NOMO-1 treated with dmso at 0.1 percent for 144 hours (cell line): ENCODE measurements around the gene PIP5K1B.

ENCODE experiments used
- DNase-seq: peaks from one replicate; lab custom pipeline; 2025; ENCODE audit not compliant: unreplicated experiment; lab: John Stamatoyannopoulos, UW

Gene PIP5K1B

DNA sequence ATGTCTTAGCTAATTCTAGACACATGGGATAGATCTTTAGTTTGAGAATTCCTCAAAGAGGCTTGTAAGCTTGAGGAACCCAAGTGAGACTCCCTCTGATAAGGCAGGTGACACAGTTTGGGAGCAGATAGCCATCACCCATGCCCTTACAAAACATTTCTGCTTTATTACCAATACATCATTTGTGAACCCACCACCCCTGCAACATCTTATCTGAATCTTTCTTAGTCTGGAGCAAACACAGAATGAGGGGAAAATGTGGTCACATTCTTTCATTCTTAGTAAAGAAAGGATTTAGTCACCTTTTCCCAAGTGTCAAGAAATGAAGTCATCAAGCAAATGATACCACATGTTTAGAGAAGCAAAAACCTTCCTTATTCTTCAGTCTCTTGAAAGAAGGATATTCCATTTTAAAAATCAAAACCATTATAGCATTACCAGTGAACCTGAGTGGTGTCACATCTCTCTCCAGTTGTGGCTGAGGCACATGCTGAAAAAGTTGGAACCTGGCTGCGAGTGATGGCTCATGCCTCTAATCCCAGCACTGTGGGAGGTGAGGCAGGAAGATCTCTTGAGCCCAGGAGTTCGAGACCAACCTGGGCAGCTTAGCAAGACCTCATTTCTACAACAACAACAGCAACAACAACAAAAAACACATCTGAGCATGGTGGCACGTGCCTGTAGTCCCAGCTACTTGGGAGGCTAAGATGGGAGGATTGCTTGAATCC, 243.0 kb downstream of the PIP5K1B start:
- DNase-seq = no peak

DNA sequence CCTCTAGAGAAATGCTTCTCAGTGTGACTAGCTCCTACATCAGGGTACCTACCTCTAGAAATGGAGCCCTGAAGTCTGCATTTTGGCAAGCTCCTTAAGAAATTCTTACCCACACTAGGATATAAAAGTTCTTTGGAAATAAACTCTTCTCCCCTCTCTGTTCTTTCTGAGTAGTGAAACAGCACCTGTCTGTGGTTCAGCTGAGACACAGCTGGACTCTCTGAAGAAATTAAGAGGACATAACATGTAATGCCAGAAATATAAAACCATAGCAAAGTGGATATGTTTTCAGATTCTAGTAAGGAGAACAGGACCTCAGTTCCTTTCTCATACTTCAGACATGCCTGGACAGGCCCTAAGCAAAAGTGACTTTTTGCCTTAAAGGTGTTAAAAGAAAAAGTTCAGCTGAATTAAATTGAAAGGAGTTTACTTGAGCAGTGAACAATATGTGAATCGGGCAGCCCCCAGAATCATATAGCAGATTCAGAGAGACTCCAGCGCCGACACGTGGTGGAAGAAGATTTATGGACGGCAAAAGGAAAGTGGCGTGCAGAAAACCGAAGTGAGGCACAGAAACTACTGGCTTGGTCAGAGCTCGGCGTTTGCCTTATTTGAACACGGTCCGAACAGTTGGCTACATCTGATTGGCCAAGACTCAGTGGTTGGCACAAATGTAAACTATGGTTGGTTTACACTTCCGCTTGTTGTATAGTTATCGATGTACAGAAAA, 244.4 kb downstream of the PIP5K1B start:
- no peak for DNase-seq

DNA sequence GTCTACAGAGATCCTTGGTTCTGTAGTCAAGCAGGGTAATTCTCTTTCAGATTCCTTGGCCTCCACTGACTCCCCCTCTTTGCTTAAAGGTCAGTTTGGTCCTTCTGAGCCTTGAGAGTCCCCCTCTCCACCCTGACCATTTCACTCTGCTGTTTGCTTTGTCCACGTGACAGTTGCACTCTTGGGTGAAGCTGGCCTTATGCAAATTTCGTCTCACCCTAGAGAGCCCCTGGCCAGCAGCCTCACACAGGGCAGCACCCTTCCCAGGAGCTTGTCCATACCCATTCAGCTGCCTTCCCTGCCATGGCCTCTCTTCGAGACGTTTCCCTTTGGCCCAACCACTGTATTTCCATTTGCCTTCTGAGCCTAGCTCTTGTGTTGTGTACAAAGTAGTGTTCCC, 245.1 kb downstream of the PIP5K1B start:
- DNase-seq = no peak

DNA sequence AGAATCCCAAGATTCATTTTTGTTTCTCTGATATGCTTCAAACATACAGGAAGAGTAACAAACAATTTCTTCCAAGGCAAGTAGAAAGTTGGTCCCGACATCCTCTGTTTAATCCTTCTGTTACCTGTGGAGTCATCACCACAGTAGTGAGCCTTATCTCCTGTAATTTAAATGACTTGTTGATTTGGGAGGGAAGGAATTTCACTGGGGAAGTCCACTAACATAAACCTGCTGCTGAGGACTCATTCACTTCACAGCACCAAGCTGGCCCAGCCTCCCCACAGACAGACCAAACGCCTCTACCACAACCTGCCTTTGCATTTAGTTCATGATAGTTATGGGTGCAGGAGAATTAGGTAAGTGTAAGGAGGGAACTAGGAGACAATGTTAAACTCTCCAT, 245.6 kb downstream of the PIP5K1B start:
- DNase-seq = no peak

DNA sequence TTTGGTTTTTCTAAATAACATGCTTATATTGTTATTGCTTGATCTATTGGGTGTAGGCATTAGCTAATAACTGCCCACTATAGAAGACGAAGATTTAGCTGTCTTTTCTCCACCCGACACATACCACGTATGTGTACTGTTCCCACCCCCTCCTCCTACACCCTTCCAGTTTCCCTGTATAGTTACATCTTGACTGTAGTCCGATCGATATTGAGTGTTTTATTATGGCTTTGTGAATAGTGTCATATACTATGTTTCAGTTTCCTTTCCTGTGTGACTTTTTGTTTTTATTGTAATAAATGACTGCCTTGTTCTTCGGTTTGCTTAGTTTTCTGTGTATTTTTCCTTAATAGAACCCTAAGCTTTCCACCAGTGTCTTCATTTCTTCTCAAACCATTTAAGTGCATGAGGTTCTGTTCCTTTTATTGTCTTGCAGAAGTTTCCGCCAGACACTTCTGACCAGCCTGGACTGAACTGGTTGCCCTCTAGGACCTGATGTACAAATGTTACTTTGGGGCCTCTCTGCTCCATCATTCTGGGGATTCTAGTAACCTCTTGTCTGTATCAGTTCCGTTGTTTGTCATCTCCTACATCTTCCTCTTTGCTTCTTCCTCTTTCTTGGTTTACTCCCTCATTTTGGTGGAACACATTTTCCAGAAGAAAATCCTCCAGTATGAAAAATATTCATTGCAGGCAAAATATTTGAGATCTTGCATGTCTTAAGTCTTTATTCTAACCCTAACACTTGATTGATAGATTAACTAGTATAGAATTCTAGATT, 247.0 kb downstream of the PIP5K1B start:
- DNase-seq = peak; percentile 15

DNA sequence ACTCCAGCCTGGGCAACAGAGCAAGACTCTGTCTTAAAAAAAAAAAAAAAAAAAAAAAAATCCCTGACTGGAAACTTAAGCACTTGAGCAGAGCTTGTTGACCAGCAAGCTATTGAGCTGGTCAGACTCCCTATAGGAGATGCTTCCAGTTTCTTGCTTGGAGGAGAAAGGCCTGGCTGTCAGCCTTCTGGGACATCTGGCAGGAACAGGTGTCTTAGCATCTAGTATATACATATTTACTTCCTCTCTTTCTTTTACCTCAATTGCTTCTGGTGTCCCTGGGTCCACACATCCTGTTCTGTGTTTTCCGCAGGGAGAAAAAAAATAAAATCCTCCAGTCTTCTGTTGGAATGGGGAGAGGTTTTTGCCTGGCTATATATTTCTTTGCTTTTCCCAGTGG, 248.7 kb downstream of the PIP5K1B start:
- no peak for DNase-seq

DNA sequence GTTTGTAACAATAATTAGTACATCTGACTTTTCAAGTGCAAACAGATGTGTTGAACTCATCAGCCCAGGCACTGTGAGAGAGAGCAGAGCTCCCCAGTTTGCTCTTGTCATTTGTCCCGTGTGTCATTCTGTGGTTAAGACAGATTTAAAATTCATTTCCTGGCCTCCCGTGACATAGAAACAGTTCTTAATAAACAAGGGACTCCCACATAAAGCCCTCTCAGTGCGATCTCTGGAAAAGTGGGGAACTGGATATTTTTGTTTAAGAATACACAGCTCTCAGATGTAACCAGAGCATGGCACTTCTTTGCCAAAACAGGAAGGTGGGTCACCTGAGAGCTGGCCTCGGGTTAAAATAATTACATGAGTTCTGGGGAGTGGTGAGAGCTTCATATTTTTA, 250.3 kb downstream of the PIP5K1B start:
- no peak for DNase-seq

DNA sequence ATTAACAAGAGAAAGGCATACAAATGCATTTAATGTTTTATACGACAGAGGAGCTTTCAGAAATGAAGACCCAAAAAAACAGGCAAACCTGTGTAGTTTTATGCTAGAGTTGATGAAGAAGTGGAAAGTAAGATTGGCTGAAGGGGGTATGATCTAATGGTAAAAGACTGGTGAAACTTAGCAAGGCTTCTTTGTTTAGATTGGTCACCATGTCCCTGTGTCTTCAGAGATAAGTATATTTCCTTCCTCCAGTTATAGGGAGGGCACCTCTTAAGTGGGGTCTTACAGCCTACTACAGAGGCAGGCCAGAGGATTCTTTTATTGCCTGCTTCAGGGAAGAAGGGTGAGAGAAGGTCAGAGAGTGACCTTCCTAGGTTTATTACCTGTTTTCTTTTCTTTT, 252.4 kb downstream of the PIP5K1B start:
- no peak for DNase-seq

DNA sequence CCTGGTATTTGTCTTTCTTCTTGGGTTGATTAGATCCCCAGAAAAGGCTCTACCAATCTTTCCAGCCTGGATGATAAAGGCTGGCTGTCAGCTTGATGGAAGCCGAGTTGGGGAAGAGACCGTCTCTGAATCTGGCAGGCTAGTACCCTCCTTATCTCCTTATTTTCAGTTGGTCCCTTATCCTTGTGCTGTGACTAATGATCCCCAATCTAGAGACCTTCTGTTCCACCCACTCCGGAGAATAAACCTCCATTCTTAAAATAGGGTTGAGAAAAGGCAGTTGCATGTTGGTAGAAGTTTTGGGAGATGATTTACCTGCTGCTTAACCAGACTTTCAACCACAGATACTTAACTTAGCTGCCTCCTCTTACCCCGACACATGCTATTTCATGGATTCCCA, 256.5 kb downstream of the PIP5K1B start:
- DNase-seq = no peak

DNA sequence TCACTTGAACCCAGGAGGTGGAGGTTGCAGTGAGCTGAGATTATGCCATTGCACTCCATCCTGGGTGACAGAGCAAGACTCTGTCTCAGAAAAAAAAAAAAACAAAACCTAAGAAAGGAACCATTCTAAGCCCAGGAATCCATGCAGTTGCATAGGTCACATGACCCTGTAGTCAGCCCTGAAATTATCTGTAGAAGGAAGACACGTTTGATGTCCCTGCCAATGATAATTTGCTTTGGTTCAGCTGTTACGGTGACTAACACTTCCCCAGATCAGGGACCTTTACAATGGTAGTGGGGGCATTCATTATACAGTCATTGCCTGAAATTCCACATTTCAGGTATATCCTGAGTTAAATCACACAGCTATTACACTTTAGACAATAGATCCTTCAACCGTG, 258.4 kb downstream of the PIP5K1B start:
- no peak for DNase-seq

DNA sequence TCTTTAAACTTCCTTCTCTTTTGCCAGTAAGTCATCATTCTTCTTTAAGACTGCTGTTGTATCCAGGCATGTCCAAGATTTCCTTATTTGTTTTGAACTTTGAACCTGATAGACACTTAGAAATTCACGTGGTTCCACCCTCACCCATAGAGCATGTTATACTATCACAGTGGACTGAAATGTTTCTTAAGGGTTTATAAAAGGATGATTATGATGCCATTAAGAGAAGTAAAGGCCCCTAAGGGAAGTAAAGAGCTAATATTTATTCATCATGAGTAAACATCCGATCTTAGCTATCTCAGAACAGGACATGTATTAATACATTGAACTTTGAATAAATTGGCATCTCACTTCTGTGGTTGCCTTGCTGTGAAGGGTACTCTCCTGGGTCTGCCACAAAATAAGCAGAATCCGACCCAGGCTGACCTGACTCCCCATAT, 259.1 kb downstream of the PIP5K1B start:
- no peak for DNase-seq

DNA sequence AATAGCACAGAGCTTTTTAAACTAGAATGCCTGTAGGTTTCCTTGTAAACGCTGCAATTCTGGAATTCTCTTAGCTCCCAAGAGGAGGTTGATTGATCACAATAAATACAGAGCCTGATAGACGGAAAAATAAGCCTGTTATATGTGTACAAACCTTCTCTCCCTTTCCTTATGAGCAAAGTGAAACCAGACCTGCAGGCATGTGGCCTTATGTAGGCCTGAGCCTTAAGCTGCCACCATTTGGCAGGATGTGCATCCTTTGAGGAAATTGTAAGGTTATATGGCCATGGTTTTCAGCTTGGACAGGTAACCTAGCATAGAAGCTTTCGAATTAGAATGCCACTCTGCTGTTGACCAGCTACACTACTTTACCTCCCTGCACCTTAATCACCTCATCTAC, 259.7 kb downstream of the PIP5K1B start:
- DNase-seq = no peak

DNA sequence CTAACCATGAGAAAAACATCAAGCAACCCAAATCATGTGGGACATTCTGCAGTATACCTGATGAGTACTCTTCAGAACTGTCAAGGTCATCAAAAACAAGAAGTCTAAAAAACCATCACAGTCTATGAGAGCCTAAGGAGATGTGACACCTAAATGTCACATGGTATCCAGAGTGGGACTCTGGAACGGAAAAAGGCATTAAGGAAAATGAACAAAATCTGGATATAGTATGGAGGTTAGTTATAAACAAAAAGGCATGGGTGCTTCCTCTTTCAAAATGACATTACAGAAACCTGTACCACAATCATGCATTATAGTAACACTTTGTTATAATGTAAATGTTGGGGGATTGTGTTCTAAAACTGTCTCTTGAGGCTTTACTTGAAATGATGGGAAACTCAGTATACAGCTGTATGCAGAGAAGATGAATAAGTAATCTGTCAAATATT, 261.5 kb downstream of the PIP5K1B start:
- no peak for DNase-seq

DNA sequence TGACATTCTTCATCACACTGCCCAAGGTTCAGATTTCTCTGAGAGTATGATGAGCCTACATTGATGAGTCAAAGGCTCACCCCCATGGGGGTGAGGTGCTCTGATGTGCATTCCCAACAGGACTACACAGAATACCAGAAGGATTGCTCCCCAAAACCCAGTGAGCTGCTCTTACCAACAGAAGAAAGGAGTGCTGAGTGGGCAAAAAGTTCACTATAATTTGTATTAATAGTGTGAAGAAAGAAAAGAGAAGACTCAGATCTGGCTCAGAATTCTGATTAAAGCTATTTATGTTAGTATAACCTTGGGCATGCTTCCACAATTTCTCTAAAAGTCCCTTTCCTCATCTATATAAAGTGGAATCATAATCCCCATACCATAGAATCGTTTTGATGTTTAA, 262.8 kb downstream of the PIP5K1B start:
- DNase-seq = no peak

DNA sequence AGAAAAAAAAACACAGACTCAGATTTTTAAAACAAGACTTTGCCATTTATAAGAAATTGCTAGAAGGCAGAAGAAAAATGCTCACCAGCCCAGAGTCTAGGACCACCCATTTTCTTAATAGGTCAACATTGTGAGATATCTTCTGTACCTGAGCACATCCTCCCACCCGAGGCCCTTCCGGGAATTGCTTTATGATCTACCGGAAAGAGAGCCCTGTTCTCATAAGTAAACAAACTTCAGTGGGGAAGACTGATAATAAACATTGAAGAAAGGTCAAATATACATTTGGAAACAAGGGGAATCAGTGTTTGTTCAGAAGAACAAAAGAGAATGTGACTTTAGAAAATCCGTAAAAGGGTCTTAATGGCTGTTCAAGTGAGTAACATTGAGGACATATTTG, 264.5 kb downstream of the PIP5K1B start:
- no peak for DNase-seq

DNA sequence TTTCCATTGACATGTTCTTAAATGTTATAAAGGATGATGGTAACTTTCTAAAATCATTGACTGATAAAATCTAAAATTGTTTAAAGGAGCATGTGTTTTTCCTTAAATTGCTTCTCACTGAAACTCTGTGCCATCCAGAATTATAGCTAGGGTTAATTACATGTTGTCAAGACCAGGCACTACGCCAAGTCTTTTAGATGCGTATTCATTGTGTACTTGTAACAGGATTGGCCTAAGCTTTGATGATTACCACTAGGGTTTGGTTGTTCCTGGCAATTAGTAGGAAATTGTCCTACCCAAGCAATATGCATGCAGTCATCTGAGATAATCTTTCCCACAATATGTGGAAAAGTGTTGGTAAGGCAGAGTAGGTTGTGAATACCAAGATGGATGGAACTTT, 265.1 kb downstream of the PIP5K1B start:
- no peak for DNase-seq

DNA sequence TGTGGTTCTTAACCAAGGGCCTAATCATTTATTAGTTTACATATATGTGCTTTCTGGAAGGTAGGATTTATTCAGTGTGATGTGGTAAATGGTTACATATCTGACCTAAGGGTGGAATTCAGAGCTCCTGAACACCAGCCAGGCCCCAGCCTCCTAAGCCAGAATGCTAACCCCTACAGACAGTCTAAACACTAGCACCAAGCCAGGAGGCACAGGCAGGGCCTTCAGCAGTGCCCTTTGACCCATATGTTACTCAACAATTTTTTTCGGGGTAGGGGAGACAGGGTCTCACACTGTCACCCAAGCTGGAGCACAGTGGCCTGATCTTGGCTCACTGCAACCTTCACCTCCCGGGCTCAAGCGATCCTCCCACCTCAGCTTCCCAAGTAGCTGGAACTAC, 268.6 kb downstream of the PIP5K1B start:
- no peak for DNase-seq

DNA sequence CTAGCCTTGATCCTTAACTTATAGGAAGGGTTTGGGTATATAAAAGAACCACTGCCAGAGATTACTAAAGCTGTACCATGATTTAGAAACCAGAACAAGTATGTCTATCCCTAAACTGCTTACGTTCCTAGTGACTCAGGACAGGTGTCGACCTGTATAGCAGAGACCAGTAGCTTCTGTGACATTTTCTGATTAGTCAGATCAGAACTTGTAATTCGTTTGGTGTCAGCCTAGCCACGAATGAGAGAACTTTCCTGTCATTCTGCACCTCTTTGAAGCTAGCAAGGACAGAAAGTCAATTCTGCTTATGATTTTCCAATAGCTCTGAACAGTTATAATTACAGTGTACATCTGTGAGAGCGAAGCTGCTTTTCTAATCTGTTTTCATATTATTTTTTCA, 269.4 kb downstream of the PIP5K1B start:
- DNase-seq = no peak

DNA sequence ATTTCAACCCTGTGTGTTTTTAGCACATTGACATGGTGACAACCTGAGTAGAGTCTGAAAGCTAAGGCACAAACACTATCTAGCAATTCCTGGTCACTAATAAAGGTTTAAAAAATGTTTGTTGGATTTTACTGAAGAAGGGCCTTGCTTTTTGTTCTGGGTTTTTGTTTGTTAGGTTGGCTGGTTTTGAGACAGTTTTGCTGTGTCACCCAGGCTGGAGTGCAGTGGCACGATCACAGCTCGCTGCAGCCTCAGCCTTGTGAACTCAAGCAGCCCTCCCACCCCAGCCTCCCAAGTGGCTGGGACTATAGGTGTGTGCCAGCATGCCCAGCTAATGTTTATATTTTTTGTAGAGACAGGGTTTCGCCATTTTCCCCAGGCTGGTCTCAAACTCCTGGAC, 269.9 kb downstream of the PIP5K1B start:
- DNase-seq = no peak

DNA sequence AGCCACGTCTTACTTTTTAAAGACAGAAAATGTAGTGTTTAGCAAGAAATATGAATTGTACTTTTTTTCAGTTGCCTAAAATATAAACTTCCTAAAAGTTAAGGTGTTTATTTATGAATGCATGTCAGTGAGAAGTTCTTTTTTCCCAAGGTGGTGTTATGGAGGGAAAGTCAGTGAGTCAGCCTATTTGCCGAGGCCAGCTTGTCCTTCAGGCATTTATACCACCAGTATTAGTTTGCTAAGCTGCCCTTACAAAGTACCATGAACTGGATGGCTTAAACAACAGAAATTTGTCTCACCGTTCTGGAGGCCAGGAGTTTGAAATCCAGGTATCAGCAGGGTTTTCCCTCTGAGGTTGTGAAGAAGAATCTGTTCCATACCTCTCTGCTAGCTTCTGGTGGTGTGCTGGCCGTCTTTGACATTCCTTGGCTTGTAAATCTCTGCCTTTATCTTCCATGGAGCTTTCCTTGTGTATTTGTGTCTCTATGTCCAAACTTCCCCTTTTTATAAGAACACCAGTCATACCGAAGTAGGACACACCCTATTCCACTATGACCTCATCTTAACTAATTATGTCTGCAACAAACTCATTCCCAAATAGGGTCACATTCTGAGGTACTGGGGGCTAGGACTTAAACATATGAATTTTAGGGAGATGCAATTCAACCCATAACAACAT, 270.5 kb downstream of the PIP5K1B start:
- no peak for DNase-seq

DNA sequence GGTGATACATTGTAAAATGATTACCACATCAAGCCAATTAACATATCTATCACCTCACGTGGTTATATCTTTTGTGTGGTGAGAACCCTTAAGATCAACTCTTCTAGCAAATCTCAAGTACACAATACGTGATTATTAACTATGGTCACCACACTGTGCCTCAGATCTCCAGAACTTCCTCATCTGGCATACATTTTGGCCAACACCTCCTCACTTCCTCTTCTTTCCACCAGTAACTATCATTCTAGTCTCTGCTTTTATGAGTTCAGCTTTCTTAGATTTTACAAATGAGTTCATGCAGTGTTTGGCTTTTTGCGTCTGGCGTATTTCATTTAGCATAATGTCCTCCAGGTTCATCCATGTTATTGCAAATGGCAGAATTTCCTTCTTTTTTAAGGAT, 273.0 kb downstream of the PIP5K1B start:
- peak; percentile 60 for DNase-seq
